ENCODE measurements around the gene CDO1.

Gene CDO1

DNA sequence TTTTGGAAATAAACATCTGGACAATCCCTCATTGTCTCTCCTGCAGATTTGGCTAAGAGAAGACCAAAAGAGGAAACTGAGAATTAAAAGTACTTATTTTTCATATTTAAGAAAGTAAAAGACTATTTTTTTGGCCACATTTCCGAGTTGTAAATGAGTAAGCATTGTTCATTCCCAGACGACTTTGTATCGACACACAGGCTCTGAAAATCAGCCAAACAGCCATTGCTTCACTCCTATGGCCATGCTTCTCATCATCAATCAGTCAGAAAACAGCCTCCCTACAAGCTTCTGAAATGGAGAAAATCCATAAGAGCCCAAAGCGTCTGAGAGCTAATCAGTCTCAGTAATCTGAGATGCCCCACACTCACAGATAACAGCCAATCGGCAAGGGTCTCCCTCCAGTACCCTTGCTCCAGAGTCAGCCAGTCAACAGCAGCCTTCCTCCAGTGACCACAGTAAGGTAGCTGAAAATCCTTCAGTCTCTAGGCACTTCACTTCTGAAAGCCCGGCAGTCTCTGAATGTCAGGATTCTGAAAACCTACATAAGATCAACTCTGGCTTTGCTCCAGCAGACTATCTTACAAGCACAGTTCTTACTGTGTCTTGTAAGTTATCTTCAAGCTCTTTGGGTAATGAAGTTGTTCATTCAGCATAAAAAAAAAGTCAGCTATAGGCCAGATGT lies 30.9 kb downstream of the CDO1 start:
- no peak for DNase-seq

DNA sequence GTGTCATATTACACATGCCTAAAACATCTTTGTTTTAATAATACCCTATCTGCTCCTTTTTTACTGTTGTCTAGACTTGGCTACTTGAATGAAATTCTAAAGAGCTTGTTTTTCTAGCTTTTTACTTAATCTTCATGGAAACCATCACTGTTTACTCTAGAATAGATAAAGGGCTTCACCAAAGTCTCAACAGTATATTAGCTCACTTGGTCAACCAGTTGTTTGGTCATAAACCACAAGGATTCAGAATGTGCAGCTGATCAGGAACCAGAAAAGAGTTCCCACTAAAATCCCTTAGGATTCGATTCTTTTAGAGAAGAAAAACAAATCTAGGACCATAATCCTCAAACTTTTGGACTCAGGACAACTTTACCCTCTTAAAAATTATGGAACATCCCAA lies 38.0 kb downstream of the CDO1 start:
- no peak for DNase-seq

DNA sequence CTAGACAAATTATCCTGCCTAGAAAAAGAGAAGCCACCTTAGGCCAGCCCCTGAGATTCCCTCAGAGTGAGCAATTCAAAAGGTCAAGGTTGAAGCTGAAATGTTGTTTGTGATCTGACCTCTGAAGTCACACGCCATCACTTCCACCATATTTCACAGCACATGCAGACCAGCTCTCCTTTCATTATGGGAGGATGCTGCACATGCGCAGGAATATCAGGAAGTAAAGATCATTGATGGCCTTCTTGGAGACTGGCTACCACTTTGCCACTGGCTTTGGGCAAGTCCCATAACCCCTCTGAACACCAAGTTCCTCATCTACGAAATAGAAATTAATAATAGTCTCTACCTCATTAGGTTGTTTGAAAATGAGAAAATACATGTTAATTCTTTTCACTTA lies 39.5 kb downstream of the CDO1 start:
- no peak for DNase-seq

DNA sequence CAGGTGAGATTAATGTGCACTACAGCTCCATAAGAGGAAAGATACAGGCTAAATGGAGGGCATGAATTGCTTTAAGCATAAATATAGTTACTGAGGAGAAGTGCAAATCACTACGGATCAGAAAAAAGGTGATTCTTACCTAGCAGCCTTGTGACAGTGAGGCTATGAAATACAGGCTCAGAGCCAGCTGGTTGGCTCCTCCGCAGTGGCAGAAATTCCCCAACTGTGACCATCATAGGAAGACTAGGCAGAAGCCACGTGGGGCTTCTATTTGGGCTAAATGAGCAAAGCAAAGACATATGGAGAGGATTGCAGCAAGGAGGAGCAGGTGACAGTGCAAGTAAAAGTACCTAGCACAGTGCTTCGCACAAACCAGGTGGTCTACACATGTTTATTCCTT lies 40.5 kb downstream of the CDO1 start:
- DNase-seq = no peak

GRCh38 chr5:115774684-115775083 lies 41.8 kb downstream of the CDO1 start:
- DNase-seq = no peak

DNA sequence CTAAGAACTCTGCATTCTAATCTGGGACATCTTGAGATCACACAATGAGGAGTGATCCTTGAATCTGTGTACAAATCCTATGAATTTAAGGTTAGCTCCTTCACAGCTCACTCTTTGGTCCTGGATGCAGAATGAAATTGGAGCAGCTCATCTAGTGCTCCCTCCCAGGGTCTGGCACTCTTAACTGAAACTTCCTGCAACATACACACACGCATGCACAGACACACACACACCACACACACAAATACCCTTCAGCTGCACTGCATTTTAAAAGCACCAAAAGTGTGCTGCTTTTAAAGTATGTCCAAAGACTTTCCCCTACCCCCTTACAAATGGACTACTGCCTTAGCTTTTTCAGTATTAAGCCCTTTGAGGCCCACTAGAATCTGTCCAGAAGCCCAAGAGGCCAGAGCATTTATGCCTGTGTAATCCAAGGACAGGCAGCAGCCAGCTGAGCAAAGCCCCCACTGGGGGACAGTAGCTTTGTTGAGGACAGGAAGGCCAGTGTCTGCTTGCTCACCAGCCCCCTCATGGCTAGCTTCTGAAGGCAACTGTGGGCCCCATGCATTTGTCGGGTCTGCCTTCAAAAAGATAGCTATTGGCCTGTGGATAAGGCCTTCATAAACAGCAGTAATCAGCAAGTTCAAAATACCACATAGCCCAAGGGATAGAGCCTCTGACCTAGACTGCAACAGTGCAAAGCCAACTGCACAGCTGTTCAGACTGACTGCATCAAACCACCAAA lies 43.6 kb downstream of the CDO1 start:
- no peak for DNase-seq

- no peak for DNase-seq
Observed at GRCh38 chr5:115770466-115770865, 46.0 kb downstream of the CDO1 start.

GRCh38 chr5:115767424-115767823 lies 49.0 kb downstream of the CDO1 start:
- DNase-seq = no peak

DNA sequence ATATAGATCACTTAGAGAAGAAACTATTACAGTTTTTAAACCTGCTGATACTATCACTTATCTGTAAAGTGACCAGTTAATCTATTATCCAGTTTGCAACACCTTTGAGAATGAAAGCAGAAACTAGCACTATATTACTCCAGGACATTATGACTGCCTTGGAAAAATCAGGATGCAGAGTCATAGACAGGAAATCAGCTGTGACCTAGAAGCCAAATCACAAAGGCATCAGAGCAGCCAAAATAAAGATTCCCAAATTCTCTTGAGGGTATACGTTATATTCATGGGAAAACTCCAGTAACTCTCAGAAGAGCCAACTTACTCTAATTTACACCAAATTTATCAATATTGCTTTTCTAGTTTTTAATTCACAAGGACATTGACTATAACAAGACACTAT lies 49.9 kb downstream of the CDO1 start:
- DNase-seq = no peak

GRCh38 chr5:115758356-115758755 lies 58.1 kb downstream of the CDO1 start:
- DNase-seq = no peak

DNA sequence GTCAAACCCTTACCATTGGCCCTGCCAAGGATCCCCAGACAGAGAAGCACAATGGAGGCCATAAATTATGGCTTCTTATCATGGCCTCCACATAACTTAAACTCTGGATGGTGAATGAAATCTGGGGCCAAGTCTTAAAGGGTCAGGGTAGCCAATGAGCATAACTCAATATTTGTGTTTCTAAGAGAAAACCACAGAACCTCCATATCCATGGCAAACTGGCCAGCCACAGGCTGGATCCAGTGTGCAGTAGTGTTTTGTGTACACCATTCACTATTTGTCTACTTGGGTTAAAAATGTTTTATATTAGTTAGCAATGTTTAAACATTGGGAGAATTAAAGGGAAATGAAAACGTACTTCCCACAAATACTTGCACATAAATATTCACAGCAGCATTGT lies 60.8 kb downstream of the CDO1 start:
- no peak for DNase-seq
